ENCODE results near the gene PHETA2.
"Not testable (repeated sequence)": the region's sequence is repeated elsewhere in the genome, so short reads cannot be mapped to it uniquely, and the experiment has no call there.

Gene PHETA2

GRCh38 chr22:42069801-42070516, 4.1 kb upstream of the PHETA2 start:
- DNase-seq (ENCODE audit: low spot score) = no peak

- peak; percentile 95 for DNase-seq (ENCODE audit: low spot score)
Observed at GRCh38 chr22:42070517-42071422, 3.3 kb upstream of the PHETA2 start, which contains the start of gene NAGA. Gene NAGA (minus strand): TSS chr22:42070812. CDS start chr22:42070297, 515 bp downstream.

- not testable (repeated sequence) for DNase-seq (ENCODE audit: low spot score)
Observed at GRCh38 chr22:42071508-42071907, 2.5 kb upstream of the PHETA2 start.

- DNase-seq (ENCODE audit: low spot score) = no peak
Observed at GRCh38 chr22:42072606-42073330, 1.3 kb upstream of the PHETA2 start.

- no peak for DNase-seq (ENCODE audit: low spot score)
Observed at GRCh38 chr22:42073621-42074041, 417 bp upstream of the PHETA2 start.

- DNase-seq (ENCODE audit: low spot score) = no peak
Observed at GRCh38 chr22:42074846-42075676, 1.0 kb downstream of the PHETA2 start.

- DNase-seq (ENCODE audit: low spot score) = no peak
Observed at GRCh38 chr22:42076764-42077485, 2.9 kb downstream of the PHETA2 start.

GRCh38 chr22:42077486-42078125, 3.6 kb downstream of the PHETA2 start:
- DNase-seq (ENCODE audit: low spot score) = no peak

GRCh38 chr22:42078469-42079318, 4.6 kb downstream of the PHETA2 start:
- DNase-seq (ENCODE audit: low spot score) = no peak

- DNase-seq (ENCODE audit: low spot score) = peak; percentile 97
Observed at GRCh38 chr22:42079319-42080251, 5.5 kb downstream of the PHETA2 start, which contains the start of gene SMDT1. Gene SMDT1 (plus strand): TSS chr22:42079700. CDS start chr22:42079769, 69 bp downstream.

GRCh38 chr22:42080287-42080686, 6.2 kb downstream of the PHETA2 start:
- peak; percentile 22 for DNase-seq (ENCODE audit: low spot score)

- DNase-seq (ENCODE audit: low spot score) = no peak
Observed at GRCh38 chr22:42083119-42083518, 9.1 kb downstream of the PHETA2 start.

- no peak for DNase-seq (ENCODE audit: low spot score)
Observed at GRCh38 chr22:42084874-42085273, 10.8 kb downstream of the PHETA2 start.

- no peak for DNase-seq (ENCODE audit: low spot score)
Observed at GRCh38 chr22:42086051-42086450, 12.0 kb downstream of the PHETA2 start.

GRCh38 chr22:42090596-42091454, 16.8 kb downstream of the PHETA2 start, which contains the start of gene NDUFA6:
Gene NDUFA6 (minus strand): TSS chr22:42090772. CDS start chr22:42090744, 28 bp downstream.
- peak; percentile 99 for DNase-seq (ENCODE audit: low spot score)

- no peak for DNase-seq (ENCODE audit: low spot score)
Observed at GRCh38 chr22:42091455-42091782, 17.4 kb downstream of the PHETA2 start.

GRCh38 chr22:42101199-42101598, 27.2 kb downstream of the PHETA2 start:
- DNase-seq (ENCODE audit: low spot score) = no peak
